NCI-H1694 (cell line): ENCODE measurements around the gene IGFBP3.
"Not testable (repeated sequence)": the region's sequence is repeated elsewhere in the genome, so short reads cannot be mapped to it uniquely, and the experiment has no call there.

Experiments
- DNase-seq: peaks from one replicate; lab custom pipeline; 2025; lab: John Stamatoyannopoulos, UW

IGFBP3 gene, protein sequence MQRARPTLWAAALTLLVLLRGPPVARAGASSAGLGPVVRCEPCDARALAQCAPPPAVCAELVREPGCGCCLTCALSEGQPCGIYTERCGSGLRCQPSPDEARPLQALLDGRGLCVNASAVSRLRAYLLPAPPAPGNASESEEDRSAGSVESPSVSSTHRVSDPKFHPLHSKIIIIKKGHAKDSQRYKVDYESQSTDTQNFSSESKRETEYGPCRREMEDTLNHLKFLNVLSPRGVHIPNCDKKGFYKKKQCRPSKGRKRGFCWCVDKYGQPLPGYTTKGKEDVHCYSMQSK

DNA sequence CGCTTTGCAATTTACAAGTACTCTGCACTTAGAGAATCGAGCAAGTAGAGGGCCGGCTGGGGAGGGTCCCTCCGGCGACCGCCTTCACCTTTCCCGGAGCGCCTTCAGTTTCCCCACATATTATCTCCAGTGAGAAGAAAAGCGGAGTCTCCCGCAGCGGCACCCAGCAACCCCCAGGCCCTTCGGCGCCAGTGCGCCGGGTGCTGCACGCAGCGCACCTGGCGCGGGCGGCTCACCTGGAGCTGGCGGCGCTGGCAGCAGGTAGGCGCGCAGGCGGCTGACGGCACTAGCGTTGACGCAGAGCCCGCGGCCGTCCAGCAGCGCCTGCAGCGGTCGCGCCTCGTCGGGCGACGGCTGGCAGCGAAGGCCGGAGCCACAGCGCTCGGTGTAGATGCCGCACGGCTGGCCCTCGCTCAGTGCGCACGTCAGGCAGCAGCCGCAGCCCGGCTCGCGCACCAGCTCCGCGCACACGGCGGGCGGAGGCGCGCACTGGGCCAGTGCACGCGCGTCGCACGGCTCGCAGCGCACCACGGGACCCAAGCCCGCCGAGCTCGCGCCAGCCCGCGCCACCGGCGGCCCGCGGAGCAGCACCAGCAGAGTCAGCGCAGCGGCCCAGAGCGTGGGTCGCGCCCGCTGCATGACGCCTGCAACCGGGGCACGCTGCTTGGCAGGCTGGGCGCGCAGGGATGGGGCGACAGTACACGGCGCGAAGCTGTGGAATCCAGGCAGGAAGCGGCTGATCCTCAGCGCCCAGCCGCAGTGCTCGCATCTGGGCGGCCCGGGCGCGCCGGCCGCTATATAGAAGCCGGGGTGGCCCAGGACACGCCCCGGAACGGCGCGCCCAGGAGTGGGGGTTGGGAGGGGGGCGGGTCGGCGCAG lies at the start of gene IGFBP3:
IGFBP3 (minus strand) TSS at position 771 of the 879 bp plus-strand sequence; CDS start at position 639, 132 bp downstream.
- no peak for DNase-seq

DNA sequence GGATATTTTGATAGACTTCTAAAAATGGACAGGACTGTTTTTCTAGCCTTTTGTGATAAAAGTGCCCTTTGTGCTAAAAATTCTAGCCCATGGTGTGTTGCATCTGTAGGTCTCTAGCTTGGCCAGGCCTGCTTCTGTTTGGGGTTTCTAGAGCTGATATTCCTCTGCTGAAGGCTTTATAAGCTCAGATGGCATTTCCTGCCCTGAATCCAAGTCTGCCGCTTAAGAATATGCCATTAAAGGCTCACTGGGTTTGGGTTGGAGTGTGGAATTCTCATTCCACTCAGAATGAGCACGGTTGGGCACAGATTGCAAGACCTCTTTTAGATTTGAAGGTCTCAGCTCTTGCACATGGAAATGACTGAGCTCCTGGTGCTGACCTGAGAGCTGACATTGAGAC lies 49.4 kb upstream of the IGFBP3 start:
- no peak for DNase-seq

DNA sequence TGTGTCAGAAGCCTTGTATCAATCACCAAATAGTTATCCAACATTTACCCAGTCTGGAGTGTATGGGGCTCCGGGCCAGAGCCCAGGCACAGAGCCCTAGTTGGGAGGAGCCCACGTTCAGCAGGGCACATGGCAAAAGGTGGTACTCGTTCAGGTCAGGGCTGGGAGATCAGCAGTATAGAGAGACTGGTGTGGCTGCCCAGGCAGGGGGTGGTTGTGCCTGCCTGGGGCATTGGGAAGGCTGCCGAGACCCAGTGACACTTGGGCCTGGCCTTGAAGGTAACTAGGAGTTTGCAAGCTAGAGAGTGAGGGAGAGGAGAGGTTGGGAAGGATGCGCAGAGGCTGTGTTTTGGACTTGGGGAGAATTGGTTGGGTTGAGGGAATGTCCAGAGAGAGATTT lies 48.9 kb upstream of the IGFBP3 start:
- no peak for DNase-seq

DNA sequence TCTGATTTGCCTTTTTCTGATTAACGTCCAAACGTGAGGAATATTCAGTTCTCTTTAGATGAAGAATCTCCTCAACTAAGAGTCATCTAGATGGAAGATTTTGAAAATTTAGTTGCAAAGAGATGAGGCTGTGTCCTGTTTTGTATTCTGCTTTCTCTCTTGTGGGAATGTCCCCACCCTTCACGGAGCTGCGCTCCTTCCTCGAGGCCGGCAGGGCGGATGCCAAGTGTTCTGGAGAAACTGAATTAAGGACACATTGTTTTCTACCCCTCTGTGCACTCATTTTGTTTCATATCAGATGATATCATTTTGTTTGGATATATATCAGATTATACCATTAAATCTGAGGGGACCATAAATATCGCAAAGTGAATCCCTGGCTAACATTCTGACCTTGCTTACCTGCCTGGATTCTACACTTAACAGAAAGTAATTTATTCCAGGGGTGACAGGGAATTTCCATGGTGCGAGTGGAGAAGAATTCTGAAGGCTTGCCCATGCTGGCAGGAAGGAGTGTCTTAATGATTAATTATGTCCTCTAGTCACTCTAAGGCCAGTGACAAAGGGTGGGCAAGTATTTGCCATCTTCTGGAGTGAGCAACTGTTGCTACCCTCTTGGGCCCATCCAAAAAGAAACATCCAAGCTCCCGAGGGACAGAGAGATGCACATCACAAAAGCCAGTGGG lies 47.9 kb upstream of the IGFBP3 start:
- DNase-seq: no peak

DNA sequence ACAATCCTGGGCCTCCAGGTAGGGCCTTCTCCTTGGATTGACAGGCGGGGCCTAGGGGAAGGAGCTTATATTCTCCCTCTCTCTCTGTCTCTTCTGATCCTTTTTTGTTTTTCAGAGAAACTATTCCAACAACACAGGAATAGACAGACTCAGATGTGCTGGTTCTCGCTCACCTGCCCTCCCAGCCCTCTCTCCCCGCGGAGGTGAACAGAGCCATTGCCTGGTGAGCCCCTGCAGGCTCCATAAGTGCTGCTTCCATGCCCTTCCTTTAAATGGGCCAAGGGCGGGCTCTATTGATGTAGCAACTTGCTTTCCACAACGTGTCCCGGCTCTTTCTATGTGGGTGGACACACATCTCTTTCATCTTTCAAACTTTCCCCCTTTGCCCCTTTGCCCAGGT lies 47.2 kb upstream of the IGFBP3 start:
- DNase-seq: no peak

DNA sequence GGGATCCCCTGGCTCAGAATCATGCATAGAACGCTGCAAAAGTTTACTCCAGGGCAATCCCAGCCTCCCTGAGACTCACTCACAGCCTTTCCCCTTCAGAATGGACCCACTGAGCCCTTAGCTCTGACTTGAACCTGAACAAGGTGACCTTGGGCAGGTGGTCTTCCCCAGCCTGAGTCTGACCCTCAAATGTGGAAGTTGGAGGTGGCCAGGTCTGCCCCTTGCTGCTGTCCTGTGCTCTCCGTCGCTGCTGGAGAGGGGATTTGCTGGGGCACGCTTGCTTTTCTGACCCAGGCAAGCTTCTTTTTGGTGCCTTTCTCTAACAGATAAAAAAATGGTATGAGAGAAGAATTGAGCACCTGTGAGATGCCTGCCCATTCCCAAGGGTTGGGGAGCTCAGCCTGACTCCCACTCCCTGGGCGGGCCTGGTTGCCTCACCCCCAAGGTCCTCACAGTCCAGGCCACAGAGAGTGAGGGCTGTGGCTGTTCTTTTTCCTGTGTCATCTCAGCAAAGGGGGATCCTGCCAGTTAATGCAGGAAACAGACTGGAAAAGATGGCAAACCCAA lies 46.6 kb upstream of the IGFBP3 start:
- DNase-seq: no peak

DNA sequence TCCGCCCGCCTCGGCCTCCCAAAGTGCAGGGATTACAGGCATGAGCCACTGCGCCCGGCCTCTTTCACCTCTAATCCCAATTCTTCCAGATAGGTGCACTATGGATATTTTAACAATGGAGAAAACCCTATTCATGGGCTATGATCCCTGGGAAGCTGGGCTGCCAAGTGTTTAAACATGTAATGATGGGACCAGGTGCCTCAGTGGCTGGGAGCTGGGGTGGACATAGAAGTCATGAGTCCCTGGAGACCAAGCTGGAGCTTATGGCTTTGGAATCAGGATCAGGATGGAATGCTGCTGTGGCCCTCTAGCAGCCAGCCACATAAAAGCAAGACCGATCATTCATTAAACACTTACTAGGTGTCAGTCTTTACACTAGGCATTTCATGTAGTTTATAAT lies 41.8 kb upstream of the IGFBP3 start:
- no peak for DNase-seq

DNA sequence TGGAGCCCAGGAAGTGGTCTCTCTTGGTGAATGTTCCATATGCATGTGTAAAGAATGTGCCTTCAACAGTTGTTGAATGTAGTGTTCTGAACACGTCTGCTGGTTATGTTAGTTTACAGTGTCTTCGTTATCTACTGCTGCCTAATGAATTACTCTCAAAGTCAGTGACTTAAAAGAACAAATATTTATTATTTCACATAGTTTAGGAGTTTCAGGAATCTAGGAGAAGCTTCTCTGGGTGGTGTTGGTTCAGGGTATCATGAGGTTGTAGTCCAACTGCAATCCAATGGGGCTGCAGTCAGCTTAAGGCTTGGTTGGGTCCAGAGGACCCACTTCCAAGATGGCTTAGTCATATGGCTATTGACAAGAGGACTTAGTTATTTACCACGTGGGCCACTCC lies 36.6 kb upstream of the IGFBP3 start:
- DNase-seq: no peak

DNA sequence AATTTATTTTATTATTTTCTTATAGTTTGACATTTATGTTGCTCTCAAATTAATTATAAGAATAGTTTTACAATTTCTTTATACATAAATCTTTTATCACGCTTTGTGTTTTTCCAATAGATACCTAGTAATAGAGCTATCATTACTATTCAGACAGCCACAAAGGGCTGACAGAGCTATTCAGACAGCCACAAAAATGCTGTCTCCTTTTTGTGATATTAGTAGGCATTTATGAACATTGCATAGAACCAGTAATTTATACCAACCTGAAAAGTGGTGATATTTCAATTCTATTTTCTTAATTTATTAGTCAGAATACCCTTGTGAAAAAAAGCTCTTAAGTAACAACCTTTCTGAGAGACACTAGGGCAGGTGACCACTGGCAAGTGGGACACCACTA lies 34.2 kb upstream of the IGFBP3 start:
- no peak for DNase-seq

DNA sequence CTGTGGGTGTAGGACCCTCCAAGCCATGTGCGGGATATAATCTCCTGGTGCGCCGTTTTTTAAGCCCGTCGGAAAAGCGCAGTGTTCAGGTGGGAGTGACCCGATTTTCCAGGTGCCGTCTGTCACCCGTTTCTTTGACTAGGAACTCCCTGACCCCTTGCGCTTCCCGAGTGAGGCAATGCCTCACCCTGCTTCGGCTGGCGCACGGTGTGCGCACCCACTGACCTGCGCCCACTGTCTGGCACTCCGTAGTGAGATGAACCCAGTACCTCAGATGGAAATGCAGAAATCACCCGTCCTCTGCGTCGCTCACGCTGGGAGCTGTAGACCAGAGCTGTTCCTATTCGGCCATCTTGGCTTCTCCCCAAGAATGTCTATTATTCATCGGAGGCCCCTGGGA lies 32.0 kb upstream of the IGFBP3 start:
- not testable (repeated sequence) for DNase-seq

DNA sequence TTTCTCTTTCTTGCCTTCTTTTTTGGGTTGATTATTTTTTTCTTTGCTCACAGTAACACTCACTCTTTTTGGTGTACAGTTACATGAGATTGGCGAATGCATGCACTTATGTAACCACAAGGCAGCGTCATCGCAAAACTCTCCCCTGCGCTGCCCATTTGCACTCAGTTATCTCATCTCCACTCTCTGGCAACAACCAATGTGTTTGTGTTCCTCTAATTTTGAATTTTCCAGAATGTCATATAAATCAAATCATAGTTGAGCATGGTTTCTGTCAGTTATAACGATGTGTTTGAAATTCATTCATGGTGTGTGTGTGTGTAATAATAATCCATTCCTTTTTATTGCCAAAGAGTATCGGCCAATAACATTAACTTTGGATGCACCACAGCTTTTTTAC lies 23.0 kb upstream of the IGFBP3 start:
- DNase-seq: no peak

DNA sequence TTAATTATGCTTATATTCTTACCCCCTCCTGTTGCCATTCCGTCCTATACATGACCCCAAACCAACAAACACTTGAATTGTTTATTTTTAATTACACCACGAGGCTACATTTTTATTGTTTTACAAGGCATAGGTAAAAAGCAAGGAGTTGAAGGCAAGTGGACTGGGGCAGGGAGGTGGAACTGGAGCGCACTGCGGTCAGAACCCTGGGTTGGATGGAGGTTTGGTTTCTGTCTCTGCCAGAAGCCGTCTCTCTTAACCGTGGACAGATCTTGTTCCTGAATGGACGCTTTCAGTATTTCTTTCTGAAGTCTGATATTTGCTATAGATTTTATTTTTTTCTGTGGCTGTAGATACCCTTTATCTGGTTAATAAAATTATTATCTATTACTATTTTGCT lies 19.9 kb upstream of the IGFBP3 start:
- DNase-seq: no peak

DNA sequence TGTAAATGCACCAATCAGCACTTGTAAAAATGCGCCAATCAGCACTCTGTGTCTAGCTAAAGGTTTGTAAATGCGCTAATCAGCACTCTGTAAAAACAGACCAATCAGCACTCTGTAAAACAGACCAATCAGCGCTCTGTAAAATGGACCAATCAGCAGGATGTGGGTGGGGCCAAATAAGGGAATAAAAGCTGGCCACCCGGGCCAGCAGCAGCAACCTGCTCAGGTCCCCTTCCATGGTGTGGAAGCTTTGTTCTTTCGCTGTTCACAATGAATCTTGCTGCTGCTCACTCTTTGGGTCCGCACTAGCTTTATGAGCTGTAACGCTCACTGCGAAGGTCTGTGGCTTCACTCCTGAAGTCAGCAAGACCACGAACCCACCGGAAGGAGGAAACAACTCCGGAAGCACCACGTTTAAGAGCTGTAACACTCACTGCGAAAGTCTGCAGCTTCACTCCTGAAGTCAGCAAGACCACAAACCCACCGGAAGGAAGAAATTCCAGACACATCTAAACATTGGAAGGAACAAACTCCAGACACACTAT lies 19.2 kb upstream of the IGFBP3 start:
- not testable (repeated sequence) for DNase-seq

DNA sequence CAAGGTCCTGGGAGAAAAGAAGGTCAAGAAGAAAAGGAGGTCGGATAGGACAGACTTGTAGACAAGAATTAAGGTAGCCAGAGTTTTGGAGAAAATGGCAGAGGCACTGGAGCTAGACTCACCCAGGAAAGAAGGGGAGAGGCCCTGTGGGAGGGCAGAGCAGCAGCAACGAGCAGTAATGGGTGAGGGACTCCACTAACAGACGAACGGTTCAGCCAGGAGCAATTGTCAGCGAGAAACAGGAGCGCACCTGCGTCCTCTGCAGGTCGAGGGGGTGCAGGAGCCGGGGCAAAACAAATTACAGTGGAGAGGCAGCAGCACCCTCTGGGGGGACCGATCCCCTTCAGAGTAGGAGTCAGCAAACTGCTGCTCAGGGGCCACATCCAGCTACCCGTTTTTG lies 18.5 kb upstream of the IGFBP3 start:
- DNase-seq: no peak

DNA sequence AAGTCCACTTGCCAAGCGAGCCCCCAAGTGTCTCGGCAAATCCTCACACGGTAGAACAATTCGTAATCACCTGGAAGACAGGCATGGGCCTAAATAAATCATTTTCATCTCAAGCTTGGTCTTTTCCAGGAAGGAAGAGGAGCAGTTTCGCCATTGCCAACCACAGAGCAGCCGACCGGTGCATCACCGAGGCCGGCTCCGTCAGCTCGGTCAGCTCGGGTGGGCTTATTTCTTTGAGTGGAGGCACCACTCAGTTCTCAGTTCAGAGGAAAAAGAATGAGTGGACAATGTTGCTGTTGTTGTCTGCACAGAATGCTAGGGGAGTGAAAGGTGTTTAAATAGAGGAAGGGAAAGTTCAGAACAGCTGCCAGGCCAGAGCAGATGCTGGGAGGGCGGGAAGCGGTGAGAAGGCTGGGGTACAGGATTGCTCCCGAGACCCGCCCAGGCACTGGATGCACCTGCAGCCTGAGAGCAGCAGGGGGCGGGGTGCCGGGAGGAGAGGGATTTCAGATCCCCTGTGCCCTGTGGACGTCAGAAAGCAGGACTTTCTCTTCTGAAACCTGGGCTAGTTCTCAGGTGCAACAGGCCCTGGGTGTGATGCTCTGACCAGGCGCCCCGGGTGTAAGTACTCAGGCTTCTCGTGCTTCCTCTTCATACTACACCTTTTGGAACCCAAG lies 17.7 kb upstream of the IGFBP3 start:
- no peak for DNase-seq

DNA sequence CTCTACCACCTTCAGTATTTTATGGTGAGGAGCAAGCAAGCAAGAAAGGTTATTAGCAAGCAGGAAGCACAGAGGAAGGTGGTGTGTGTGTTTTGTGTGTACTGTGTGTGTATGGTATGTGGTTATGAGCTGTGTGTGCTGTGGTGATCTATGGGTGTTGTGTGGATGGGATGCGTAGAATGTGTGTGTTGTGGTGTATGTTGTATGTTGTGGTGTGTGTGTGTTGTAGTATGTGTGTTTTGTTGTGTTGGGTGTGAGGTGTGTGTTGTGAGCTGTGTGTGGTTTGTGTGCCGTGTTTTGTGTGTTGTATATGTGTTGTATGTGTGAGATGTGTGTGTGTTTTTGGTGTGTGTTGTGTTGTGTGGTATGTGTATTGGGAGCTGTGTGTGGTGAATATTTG lies 16.8 kb upstream of the IGFBP3 start:
- DNase-seq: no peak

DNA sequence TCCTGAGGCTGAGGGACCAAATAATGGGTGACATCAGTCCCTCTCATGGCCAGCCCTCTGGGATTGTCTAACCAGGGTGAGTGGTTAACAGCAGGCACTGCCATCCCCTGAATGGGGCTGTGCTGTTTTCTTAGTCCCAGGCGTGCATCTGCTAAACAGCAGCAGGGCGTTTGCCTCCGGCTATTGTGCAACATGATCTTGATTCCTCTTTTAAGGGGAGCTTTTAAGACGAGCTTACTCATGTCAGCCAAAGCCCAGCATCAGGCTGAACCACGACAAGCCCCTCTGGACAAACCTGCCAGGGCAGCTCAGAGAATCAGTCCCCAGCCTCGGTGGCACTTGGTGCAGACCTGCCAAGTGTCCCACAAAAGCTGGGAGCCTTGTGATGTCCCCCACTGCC lies 16.2 kb upstream of the IGFBP3 start:
- DNase-seq: no peak

DNA sequence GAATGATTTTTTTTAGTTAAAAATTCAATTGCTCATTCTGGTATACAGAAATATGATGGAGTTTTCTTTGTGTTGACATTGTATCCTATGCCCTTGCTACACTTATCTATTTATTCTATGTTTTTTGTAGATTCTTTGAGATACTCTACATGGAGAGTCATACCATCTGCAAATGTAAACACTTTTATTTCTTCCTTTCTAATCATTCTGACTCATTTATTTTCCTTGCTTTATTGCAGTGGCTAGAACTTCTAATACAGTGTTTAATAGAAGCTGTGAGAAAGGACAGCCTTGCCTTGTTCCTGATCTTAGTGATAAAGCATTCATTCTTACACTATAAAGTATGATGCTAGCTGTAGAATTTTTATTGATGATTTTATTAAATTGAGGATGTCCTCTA lies 9.9 kb upstream of the IGFBP3 start:
- no peak for DNase-seq

DNA sequence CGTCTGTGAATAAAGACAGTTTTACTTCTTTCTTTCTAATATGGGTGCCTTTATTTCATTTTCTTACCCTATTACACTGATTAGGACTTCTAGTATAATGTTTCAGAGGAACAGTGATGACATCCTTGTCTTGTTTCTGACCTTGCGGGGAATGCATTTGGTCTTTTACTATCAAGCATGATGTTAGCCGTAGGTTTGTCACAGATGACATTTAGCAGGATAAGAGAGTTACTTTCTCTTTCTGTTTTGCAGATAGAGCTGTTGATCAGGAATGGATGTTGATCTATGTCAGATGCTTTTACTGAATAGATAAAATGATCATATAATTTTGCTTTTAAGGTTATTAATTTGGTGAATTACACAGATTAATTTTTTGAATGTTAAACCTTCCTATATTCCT lies 6.6 kb upstream of the IGFBP3 start:
- no peak for DNase-seq

DNA sequence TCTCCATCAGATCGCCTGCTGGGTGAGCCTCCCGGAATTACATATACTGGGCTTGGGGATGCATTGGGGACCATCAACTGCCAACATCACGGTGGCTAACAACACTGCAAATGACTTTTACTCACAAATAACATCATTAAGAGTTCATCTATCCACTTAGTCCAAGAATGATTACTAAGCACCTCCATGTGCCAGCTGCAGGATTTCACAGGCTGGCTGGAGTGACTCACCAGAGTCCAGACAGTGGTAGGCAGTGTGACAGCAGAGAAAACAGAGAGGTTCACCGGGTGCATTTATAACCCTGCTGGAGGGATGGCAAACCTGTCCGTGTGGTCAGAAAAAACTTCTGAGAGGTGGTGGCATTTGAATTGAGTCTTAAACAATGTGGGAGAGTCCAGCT lies 3.2 kb upstream of the IGFBP3 start:
- no peak for DNase-seq

DNA sequence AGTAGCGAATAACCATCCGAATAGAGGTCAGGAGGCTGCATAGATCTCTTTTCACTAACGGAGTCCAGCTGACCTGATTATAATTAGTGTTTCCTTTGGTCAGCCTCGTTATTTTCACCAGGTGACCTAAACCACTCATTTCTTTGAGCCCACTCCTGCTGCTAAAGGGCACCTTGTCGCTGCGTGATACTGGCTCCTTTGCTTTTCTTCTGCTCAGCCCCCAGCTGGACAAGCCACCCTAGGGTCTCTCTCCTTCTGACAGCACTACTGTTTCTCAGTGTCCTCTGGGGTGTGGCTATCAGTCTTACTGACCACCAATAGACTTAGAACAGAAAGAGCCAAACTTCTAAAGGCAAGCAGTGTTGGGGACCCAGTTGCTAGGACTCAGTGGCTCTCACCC lies 2.7 kb upstream of the IGFBP3 start:
- DNase-seq: no peak

DNA sequence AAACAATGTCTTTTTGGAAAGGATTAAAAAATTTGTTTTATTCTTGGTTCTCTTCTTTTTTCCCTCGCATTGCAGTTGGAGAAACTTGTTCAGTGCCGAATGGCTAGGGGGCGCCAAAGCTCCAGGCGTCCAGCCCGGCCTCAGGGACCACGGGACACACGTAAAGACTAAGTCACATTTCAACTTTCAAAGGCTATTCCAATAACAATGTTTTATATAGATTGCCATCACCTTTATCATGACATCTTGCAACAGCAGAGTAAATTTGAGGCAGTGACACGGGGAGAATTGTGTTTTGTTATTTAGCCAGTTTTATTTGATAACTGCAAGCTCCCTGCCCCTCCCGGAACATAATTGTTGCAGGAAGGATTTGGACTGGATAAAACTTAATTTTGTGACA lies 2.2 kb upstream of the IGFBP3 start:
- DNase-seq: peak; percentile 30
